Measurements from ENCODE around the gene ACTN4. TPM values are rescaled to one million over a fixed set of nuclear protein-coding genes. Genes with fewer than 3 reads are reported as not detected.

ACTN4 gene
- total and polyA plus RNA-seq, 10 of the 15 experiments (the other 5 are each of a cell fraction or from before 2014, with no cell fraction given): 2.4 to 293 (median 72.5) TPM

GRCh38 chr19:38774181-38774950 lies 126.9 kb downstream of the ACTN4 start (continued):
- TF ChIP-seq, protein P1, sequence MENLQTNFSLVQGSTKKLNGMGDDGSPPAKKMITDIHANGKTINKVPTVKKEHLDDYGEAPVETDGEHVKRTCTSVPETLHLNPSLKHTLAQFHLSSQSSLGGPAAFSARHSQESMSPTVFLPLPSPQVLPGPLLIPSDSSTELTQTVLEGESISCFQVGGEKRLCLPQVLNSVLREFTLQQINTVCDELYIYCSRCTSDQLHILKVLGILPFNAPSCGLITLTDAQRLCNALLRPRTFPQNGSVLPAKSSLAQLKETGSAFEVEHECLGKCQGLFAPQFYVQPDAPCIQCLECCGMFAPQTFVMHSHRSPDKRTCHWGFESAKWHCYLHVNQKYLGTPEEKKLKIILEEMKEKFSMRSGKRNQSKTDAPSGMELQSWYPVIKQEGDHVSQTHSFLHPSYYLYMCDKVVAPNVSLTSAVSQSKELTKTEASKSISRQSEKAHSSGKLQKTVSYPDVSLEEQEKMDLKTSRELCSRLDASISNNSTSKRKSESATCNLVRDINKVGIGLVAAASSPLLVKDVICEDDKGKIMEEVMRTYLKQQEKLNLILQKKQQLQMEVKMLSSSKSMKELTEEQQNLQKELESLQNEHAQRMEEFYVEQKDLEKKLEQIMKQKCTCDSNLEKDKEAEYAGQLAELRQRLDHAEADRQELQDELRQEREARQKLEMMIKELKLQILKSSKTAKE (IDR thresholded peaks at IDR 0.05; ENCODE audit: low read depth, poor library complexity, severe bottlenecking): no peak
- TF ChIP-seq MEF2A (IDR thresholded peaks at IDR 0.05; ENCODE audit: insufficient read depth, low read depth, low read length) (no peak), RFX5 (IDR thresholded peaks at IDR 0.05; ENCODE audit: low read depth, low read length) (no peak), RAD51 (IDR thresholded peaks at IDR 0.05) (no peak), WRNIP1 (IDR thresholded peaks at IDR 0.05; ENCODE audit: borderline replicate concordance, low read depth, low read length) (no peak), LARP7 (IDR thresholded peaks at IDR 0.05) (no peak)
- TF ChIP-seq, protein P2, sequence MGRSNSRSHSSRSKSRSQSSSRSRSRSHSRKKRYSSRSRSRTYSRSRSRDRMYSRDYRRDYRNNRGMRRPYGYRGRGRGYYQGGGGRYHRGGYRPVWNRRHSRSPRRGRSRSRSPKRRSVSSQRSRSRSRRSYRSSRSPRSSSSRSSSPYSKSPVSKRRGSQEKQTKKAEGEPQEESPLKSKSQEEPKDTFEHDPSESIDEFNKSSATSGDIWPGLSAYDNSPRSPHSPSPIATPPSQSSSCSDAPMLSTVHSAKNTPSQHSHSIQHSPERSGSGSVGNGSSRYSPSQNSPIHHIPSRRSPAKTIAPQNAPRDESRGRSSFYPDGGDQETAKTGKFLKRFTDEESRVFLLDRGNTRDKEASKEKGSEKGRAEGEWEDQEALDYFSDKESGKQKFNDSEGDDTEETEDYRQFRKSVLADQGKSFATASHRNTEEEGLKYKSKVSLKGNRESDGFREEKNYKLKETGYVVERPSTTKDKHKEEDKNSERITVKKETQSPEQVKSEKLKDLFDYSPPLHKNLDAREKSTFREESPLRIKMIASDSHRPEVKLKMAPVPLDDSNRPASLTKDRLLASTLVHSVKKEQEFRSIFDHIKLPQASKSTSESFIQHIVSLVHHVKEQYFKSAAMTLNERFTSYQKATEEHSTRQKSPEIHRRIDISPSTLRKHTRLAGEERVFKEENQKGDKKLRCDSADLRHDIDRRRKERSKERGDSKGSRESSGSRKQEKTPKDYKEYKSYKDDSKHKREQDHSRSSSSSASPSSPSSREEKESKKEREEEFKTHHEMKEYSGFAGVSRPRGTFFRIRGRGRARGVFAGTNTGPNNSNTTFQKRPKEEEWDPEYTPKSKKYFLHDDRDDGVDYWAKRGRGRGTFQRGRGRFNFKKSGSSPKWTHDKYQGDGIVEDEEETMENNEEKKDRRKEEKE (IDR thresholded peaks at IDR 0.05): no peak

Measured in GM12878 (cell line).